ENCODE measurements around the gene COBL. TPM values are rescaled to one million over a fixed set of nuclear protein-coding genes. Genes with fewer than 3 reads are reported as not detected.

Gene COBL
- total and polyA plus RNA-seq, 10 of the 15 experiments (the other 5 are each of a cell fraction or from before 2014, with no cell fraction given), result 0.21 TPM; not detected in 9

DNA sequence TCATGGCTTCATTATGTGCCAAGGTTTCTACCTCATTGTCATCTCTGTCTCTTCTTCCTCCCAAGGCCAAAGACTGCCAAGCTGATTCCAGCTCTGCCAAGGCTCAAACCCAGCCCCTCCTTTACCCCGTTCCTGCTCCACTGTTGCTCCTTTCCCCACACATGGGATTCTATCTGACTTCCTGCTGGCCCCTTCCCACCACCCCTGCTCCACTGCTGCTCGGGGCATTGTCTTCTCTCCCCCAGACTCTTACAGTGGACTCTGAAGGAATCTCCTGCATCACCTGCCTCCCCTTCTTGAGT, 86.3 kb downstream of the COBL start:
- H3K36me3 ChIP-seq (ENCODE audit: control insufficient read depth in 2 of 2, insufficient read depth in 2 of 2, low read length in 1 of 2), result no peaks in the 10 kb centered on the region
- H3K4me2 ChIP-seq (ENCODE audit: control insufficient read depth, insufficient read depth), result no peak overlapping the region
- DNase-seq (ENCODE audit: low read depth, low spot score) (no peak), FAIRE-seq (no peak), ATAC-seq (no peak)
- ChIA-PET RAD21 (ENCODE audit: unreplicated experiment) (no interaction called here), CTCF (no interaction called here), POLR2A (no interaction called here), SMC1A (ENCODE audit: uncharacterized antibody, unreplicated experiment) (interaction anchor here (0.7 kb wide), 1 partner anchor 810 kb away, joined by 3 read pairs; no protein-coding TSS in a partner anchor)
- H4K20me1 ChIP-seq (ENCODE audit: control insufficient read depth, insufficient read depth), result no peaks in the 10 kb centered on the region; the same call in 1 of the 2 replicates
- H3K9me3 ChIP-seq (replicated peaks; ENCODE audit: control insufficient read depth, insufficient read depth, low read length), result no peaks in the 10 kb centered on the region
- no peak overlapping the region for H3K27ac ChIP-seq (ENCODE audit: control insufficient read depth, insufficient read depth)
- in situ Hi-C loops (cut with MboI) (no loop called here), intact Hi-C loops (cut with micrococcal nuclease; ENCODE audit: unreplicated experiment) (no loop called here)
- H3K4me3 ChIP-seq, result no peak overlapping the region
- no peaks in the 10 kb centered on the region; a peak in 1 of 4 replicates for H3K27me3 ChIP-seq (replicated peaks in 1 of 2; ENCODE audit: control insufficient read depth in 2 of 2, insufficient read depth in 2 of 2, low read length in 1 of 2)
- H2AFZ ChIP-seq (ENCODE audit: control insufficient read depth, low read depth, low read length), result no peak overlapping the region
- H3K4me1 ChIP-seq (ENCODE audit: control insufficient read depth, insufficient read depth, low read length), result no peaks in the 10 kb centered on the region
- H3K79me2 ChIP-seq (ENCODE audit: control insufficient read depth, insufficient read depth, low read length), result no peaks in the 10 kb centered on the region
- no TSS peak for BruUV-seq (replicated peaks)
- no peak overlapping the region for H3K9ac ChIP-seq (ENCODE audit: control insufficient read depth, insufficient read depth, low read length)
- WGBS (ENCODE audit: insufficient coverage, insufficient replicate concordance, low lambda C conversion rate, missing lambda C conversion rate), result 0% methylated on average over 2 of the region's 2 CpGs
- TF ChIP-seq MYB (IDR thresholded peaks at IDR 0.05; ENCODE audit: borderline replicate concordance, low read depth, low read length) (no peak), IKZF2 (IDR thresholded peaks at IDR 0.05) (no peak), CHD4 (IDR thresholded peaks at IDR 0.05) (no peak), BMI1 (IDR thresholded peaks at IDR 0.05; ENCODE audit: borderline replicate concordance) (no peak)
- TF ChIP-seq, protein P1, sequence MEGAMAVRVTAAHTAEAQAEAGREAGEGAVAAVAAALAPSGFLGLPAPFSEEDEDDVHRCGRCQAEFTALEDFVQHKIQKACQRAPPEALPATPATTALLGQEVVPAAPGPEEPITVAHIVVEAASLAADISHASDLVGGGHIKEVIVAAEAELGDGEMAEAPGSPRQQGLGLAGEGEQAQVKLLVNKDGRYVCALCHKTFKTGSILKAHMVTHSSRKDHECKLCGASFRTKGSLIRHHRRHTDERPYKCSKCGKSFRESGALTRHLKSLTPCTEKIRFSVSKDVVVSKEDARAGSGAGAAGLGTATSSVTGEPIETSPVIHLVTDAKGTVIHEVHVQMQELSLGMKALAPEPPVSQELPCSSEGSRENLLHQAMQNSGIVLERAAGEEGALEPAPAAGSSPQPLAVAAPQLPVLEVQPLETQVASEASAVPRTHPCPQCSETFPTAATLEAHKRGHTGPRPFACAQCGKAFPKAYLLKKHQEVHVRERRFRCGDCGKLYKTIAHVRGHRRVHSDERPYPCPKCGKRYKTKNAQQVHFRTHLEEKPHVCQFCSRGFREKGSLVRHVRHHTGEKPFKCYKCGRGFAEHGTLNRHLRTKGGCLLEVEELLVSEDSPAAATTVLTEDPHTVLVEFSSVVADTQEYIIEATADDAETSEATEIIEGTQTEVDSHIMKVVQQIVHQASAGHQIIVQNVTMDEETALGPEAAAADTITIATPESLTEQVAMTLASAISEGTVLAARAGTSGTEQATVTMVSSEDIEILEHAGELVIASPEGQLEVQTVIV (IDR thresholded peaks at IDR 0.05; ENCODE audit: borderline replicate concordance, partially characterized antibody), result no peak
- TF ChIP-seq, protein P2, sequence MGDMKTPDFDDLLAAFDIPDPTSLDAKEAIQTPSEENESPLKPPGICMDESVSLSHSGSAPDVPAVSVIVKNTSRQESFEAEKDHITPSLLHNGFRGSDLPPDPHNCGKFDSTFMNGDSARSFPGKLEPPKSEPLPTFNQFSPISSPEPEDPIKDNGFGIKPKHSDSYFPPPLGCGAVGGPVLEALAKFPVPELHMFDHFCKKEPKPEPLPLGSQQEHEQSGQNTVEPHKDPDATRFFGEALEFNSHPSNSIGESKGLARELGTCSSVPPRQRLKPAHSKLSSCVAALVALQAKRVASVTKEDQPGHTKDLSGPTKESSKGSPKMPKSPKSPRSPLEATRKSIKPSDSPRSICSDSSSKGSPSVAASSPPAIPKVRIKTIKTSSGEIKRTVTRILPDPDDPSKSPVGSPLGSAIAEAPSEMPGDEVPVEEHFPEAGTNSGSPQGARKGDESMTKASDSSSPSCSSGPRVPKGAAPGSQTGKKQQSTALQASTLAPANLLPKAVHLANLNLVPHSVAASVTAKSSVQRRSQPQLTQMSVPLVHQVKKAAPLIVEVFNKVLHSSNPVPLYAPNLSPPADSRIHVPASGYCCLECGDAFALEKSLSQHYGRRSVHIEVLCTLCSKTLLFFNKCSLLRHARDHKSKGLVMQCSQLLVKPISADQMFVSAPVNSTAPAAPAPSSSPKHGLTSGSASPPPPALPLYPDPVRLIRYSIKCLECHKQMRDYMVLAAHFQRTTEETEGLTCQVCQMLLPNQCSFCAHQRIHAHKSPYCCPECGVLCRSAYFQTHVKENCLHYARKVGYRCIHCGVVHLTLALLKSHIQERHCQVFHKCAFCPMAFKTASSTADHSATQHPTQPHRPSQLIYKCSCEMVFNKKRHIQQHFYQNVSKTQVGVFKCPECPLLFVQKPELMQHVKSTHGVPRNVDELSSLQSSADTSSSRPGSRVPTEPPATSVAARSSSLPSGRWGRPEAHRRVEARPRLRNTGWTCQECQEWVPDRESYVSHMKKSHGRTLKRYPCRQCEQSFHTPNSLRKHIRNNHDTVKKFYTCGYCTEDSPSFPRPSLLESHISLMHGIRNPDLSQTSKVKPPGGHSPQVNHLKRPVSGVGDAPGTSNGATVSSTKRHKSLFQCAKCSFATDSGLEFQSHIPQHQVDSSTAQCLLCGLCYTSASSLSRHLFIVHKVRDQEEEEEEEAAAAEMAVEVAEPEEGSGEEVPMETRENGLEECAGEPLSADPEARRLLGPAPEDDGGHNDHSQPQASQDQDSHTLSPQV (IDR thresholded peaks at IDR 0.05), result no peak
- TF ChIP-seq, protein P3, sequence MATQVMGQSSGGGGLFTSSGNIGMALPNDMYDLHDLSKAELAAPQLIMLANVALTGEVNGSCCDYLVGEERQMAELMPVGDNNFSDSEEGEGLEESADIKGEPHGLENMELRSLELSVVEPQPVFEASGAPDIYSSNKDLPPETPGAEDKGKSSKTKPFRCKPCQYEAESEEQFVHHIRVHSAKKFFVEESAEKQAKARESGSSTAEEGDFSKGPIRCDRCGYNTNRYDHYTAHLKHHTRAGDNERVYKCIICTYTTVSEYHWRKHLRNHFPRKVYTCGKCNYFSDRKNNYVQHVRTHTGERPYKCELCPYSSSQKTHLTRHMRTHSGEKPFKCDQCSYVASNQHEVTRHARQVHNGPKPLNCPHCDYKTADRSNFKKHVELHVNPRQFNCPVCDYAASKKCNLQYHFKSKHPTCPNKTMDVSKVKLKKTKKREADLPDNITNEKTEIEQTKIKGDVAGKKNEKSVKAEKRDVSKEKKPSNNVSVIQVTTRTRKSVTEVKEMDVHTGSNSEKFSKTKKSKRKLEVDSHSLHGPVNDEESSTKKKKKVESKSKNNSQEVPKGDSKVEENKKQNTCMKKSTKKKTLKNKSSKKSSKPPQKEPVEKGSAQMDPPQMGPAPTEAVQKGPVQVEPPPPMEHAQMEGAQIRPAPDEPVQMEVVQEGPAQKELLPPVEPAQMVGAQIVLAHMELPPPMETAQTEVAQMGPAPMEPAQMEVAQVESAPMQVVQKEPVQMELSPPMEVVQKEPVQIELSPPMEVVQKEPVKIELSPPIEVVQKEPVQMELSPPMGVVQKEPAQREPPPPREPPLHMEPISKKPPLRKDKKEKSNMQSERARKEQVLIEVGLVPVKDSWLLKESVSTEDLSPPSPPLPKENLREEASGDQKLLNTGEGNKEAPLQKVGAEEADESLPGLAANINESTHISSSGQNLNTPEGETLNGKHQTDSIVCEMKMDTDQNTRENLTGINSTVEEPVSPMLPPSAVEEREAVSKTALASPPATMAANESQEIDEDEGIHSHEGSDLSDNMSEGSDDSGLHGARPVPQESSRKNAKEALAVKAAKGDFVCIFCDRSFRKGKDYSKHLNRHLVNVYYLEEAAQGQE (IDR thresholded peaks at IDR 0.05; ENCODE audit: low read depth, low read length), result no peak
- TF ChIP-seq, protein P4, sequence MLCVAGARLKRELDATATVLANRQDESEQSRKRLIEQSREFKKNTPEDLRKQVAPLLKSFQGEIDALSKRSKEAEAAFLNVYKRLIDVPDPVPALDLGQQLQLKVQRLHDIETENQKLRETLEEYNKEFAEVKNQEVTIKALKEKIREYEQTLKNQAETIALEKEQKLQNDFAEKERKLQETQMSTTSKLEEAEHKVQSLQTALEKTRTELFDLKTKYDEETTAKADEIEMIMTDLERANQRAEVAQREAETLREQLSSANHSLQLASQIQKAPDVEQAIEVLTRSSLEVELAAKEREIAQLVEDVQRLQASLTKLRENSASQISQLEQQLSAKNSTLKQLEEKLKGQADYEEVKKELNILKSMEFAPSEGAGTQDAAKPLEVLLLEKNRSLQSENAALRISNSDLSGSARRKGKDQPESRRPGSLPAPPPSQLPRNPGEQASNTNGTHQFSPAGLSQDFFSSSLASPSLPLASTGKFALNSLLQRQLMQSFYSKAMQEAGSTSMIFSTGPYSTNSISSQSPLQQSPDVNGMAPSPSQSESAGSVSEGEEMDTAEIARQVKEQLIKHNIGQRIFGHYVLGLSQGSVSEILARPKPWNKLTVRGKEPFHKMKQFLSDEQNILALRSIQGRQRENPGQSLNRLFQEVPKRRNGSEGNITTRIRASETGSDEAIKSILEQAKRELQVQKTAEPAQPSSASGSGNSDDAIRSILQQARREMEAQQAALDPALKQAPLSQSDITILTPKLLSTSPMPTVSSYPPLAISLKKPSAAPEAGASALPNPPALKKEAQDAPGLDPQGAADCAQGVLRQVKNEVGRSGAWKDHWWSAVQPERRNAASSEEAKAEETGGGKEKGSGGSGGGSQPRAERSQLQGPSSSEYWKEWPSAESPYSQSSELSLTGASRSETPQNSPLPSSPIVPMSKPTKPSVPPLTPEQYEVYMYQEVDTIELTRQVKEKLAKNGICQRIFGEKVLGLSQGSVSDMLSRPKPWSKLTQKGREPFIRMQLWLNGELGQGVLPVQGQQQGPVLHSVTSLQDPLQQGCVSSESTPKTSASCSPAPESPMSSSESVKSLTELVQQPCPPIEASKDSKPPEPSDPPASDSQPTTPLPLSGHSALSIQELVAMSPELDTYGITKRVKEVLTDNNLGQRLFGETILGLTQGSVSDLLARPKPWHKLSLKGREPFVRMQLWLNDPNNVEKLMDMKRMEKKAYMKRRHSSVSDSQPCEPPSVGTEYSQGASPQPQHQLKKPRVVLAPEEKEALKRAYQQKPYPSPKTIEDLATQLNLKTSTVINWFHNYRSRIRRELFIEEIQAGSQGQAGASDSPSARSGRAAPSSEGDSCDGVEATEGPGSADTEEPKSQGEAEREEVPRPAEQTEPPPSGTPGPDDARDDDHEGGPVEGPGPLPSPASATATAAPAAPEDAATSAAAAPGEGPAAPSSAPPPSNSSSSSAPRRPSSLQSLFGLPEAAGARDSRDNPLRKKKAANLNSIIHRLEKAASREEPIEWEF (IDR thresholded peaks at IDR 0.05; ENCODE audit: insufficient replicate concordance, low read depth, low read length), result no peak

Data from GM12878 (cell line).